Keratinocyte (primary cell): ENCODE data around the gene PECR. TPM values are rescaled to one million over a fixed set of nuclear protein-coding genes. Genes with fewer than 3 reads are reported as not detected.
A peak's percentile ranks its signal among the peaks of the same experiment; 100 is the strongest.

Source experiments
- DNase-seq: peaks from one replicate; pipeline ENCODE4 v3.0.0-alpha.2; 2011; ENCODE audit warnings: low read depth, missing footprints, low spot score
- FAIRE-seq: peaks from 2 replicates; lab custom pipeline; 2011; peaks lifted over from hg19 to GRCh38; lab: Jason Lieb, UNC
- H2AFZ ChIP-seq: 2 replicates; pipeline ENCODE4 v1.6.0; 2012; ENCODE audit warnings: low read length, control low read depth, inconsistent platforms; ENCODE audit not compliant: control insufficient read depth
- H3K27ac ChIP-seq: 2 replicates; pipeline ENCODE4 v1.5.1; 2011; ENCODE audit warnings: low read length; ENCODE audit not compliant: control insufficient read depth, insufficient read depth
- H3K27me3 ChIP-seq: 3 replicates; pipeline ENCODE4 v1.6.0; 2011; ENCODE audit warnings: low read length; ENCODE audit not compliant: control insufficient read depth, insufficient read depth; ENCODE audit errors: extremely low read depth
- H3K36me3 ChIP-seq, 2 experiments: 2 replicates in 1 of 2; 3 replicates in 1 of 2; pipeline ENCODE4 v1.5.1; 2011; ENCODE audit warnings: low read length in 2 of 2, mild to moderate bottlenecking in 1 of 2; ENCODE audit not compliant: control insufficient read depth in 2 of 2, insufficient read depth in 2 of 2; ENCODE audit errors: extremely low read depth in 1 of 2
- H3K4me1 ChIP-seq: 3 replicates; pipeline ENCODE4 v1.5.1; 2011; ENCODE audit warnings: low read length; ENCODE audit not compliant: control insufficient read depth, insufficient read depth; ENCODE audit errors: extremely low read depth
- H3K4me2 ChIP-seq: 3 replicates; pipeline ENCODE4 v1.6.0; 2011; ENCODE audit warnings: low read depth, low read length; ENCODE audit not compliant: control insufficient read depth, insufficient read depth; ENCODE audit errors: extremely low read depth
- H3K4me3 ChIP-seq, 3 experiments: fragments of 200-600 bp in 1 of 3; sonication (generic) in 1 of 3; 2 replicates in 2 of 3; 3 replicates in 1 of 3; pipeline ENCODE4 v1.5.1; 2011 to 2016; ENCODE audit warnings: low read length in 3 of 3, mild to moderate bottlenecking in 3 of 3, control low read depth in 2 of 3, inconsistent platforms in 1 of 3, low read depth in 1 of 3, mixed read lengths in 1 of 3, mixed run types in 1 of 3, moderate library complexity in 1 of 3; ENCODE audit not compliant: control insufficient read depth in 2 of 3, insufficient read depth in 2 of 3; ENCODE audit errors: extremely low read depth in 1 of 3
- H3K79me2 ChIP-seq: 2 replicates; pipeline ENCODE4 v1.6.0; 2012; ENCODE audit warnings: low read length; ENCODE audit not compliant: control insufficient read depth, insufficient read depth
- H3K9ac ChIP-seq: 3 replicates; pipeline ENCODE4 v1.6.0; 2011; ENCODE audit warnings: low read length; ENCODE audit not compliant: control insufficient read depth, insufficient read depth; ENCODE audit errors: extremely low read depth
- H3K9me1 ChIP-seq: 3 replicates; pipeline ENCODE4 v1.6.0; 2011; ENCODE audit warnings: low read length; ENCODE audit not compliant: control insufficient read depth, insufficient read depth; ENCODE audit errors: extremely low read depth
- H3K9me3 ChIP-seq: 2 replicates; pipeline ENCODE4 v1.5.1; 2012; ENCODE audit warnings: low read depth, low read length; ENCODE audit not compliant: control insufficient read depth
- H4K20me1 ChIP-seq: 3 replicates; pipeline ENCODE4 v1.6.0; 2011; ENCODE audit warnings: low read length; ENCODE audit not compliant: control insufficient read depth, insufficient read depth; ENCODE audit errors: extremely low read depth
- EZH2 ChIP-seq: IDR thresholded peaks from one replicate; pipeline ENCODE4 v1.6.1; 2012; ENCODE audit warnings: inconsistent platforms, mild to moderate bottlenecking, low read length, moderate library complexity
- dilution Hi-C: fragments of 300-500 bp; cut with MboI; formaldehyde crosslinking; loops from one replicate; pipeline ENCODE4 v1.7.0; 2020; ENCODE audit warnings: low sequenced_read_pairs; ENCODE audit not compliant: extremely low pct_ligation_motif_present
- polyA plus RNA-seq, 5 experiments: library from polyadenylated mRNA; depleted of rRNA in 3 of 5; stranded (reverse) in 3 of 5; stranded (forward) in 1 of 5; unstranded in 1 of 5; fragments of >200 nt; gene quantifications; 1 replicate in 1 of 5; 2 replicates in 3 of 5; 3 replicates in 1 of 5; pipeline versions ENCODE4 v1.2.1 to v1.2.3, GENCODE V29; 2011 to 2012; ENCODE audit warnings: missing spikeins in 2 of 5, low read depth in 1 of 5, low replicate concordance in 1 of 5
- TF ChIP-seq, protein P1 (sequence below), 3 experiments: IDR thresholded peaks in 1 of 3; conservative IDR thresholded peaks in 1 of 3; optimal IDR thresholded peaks in 1 of 3; 2 replicates in 2 of 3; 3 replicates in 1 of 3; pipeline versions ENCODE3 to v1.5.1; 2011; ENCODE audit warnings: low read length in 3 of 3, mild to moderate bottlenecking in 3 of 3, moderate library complexity in 2 of 3, control low read depth in 1 of 3, inconsistent platforms in 1 of 3; ENCODE audit not compliant: insufficient read depth in 2 of 3; ENCODE audit errors: extremely low read depth in 1 of 3

Gene PECR
- polyA plus RNA-seq, 1 donor (not counting 4 experiments of a cell fraction or from before 2014, with no cell fraction given): 12.0 TPM

DNA sequence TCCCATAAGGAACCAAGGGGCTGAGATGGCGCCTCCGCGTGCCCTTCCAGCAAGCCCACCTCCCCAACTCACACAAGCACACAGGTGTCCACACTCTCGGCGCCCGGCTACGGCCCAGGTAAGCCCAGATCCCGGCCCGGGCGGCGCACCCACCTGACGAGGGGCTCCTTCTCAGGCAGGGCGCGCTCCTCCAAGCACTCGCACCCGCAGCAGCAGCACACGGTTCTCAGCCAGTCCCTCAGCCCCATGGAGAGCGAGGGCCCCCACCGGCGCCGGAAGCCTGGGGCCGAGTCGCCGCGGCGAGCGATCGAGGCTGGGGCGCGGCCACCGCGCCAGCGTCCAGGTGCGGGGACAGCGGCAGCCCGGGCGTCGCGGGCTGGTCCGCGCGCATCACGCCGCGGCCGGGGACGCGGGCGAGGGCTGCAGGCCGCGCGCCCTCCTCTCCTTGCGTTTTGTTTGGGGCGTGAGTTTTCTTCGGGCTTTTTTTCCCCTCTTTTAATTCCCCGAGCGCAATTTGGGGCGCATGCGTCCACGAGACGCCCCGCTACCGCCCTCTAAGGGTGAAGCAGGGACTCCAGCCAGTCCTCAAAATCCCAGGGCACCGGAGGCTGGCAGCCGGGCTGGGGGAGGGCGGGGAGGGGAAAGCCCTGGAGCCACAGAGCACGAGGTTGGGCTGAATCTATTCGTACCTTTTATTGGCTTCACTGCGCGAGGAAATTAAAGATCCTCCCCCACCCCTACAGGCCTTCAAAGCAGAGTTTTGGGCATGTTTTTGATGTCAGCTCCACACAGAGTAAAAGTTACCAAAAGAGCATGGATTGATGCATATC, 68.3 kb downstream of the PECR start, which contains the start of gene MREG:
Gene MREG, minus strand, starts transcription at position 472 of the 830 bp plus-strand sequence. Its CDS starts 224 bp downstream, at position 248.
- Histone ChIP-seq H3K79me2 (peaks cover 38% of the 10 kb centered on the region), H4K20me1 (no peaks in the 10 kb centered on the region), H3K9ac (peak within 1 kb of the TSS; percentile 92), H3K4me2 (peak within 1 kb of the TSS; percentile 90), H3K9me3 (no peaks in the 10 kb centered on the region), H3K9me1 (no peaks in the 10 kb centered on the region), H3K4me3 (peak within 1 kb of the TSS; percentile 67 to 99 (median 96)), H3K27me3 (no peaks in the 10 kb centered on the region), H3K4me1 (peaks cover 18% of the 10 kb centered on the region), H3K36me3 (no peaks in the 10 kb centered on the region), H3K27ac (peak within 1 kb of the TSS; percentile 97), H2AFZ (peak within 1 kb of the TSS; percentile 84)
- no peak for FAIRE-seq
- no peak for DNase-seq
- dilution Hi-C loops: no loop called here
- TF ChIP-seq, protein P1, sequence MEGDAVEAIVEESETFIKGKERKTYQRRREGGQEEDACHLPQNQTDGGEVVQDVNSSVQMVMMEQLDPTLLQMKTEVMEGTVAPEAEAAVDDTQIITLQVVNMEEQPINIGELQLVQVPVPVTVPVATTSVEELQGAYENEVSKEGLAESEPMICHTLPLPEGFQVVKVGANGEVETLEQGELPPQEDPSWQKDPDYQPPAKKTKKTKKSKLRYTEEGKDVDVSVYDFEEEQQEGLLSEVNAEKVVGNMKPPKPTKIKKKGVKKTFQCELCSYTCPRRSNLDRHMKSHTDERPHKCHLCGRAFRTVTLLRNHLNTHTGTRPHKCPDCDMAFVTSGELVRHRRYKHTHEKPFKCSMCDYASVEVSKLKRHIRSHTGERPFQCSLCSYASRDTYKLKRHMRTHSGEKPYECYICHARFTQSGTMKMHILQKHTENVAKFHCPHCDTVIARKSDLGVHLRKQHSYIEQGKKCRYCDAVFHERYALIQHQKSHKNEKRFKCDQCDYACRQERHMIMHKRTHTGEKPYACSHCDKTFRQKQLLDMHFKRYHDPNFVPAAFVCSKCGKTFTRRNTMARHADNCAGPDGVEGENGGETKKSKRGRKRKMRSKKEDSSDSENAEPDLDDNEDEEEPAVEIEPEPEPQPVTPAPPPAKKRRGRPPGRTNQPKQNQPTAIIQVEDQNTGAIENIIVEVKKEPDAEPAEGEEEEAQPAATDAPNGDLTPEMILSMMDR (optimal IDR thresholded peaks at IDR 0.05 in 1 of 3, IDR thresholded peaks at IDR 0.05 in 1 of 3, conservative IDR thresholded peaks at IDR 0.05 in 1 of 3; ENCODE audit: extremely low read depth in 1 of 3, insufficient read depth in 2 of 3, low read length in 3 of 3): peak; percentile 35 to 87 (median 61)
- TF ChIP-seq EZH2: no peak

DNA sequence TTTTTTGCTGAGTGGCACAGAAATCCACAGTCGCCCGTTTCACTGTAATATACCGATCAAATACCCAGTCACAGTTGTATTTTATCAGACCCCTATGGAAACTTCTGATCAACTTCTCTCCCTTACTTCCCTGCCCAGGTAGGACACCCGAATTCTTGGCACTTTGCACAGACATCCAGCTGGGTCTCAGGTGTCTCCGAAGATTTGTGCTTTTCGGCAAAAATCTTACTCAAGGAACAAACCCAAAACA, 68.9 kb downstream of the PECR start:
- Histone ChIP-seq H3K27me3 (no peaks in the 10 kb centered on the region), H3K4me1 (peaks cover 18% of the 10 kb centered on the region), H3K9me1 (no peaks in the 10 kb centered on the region), H3K27ac (peak overlapping the region; percentile 97), H3K4me2 (peak overlapping the region; percentile 90), H3K79me2 (peaks cover 40% of the 10 kb centered on the region), H3K9me3 (no peaks in the 10 kb centered on the region), H3K4me3 (peak overlapping the region; percentile 67 to 99 (median 96)), H3K9ac (peak overlapping the region; percentile 92), H4K20me1 (no peaks in the 10 kb centered on the region), H3K36me3 (no peaks in the 10 kb centered on the region), H2AFZ (peak overlapping the region; percentile 84)
- TF ChIP-seq, protein P1 (optimal IDR thresholded peaks at IDR 0.05 in 1 of 3, IDR thresholded peaks at IDR 0.05 in 1 of 3, conservative IDR thresholded peaks at IDR 0.05 in 1 of 3; ENCODE audit: extremely low read depth in 1 of 3, insufficient read depth in 2 of 3, low read length in 3 of 3): no peak
- no peak for TF ChIP-seq EZH2
- FAIRE-seq (no peak), DNase-seq (no peak)
- dilution Hi-C loops: no loop called here
